Lower leg skin (tissue), 3 donors: ENCODE measurements around the gene ALDH1A1.

ENCODE experiments used
- POLR2A ChIP-seq, 2 donors: fragments of 450-650 bp; IDR thresholded peaks; one replicate each; pipeline ENCODE4 v1.6.1; 2016 to 2017; ENCODE audit warnings: antibody characterized with exemption in 2 of 2, mild to moderate bottlenecking in 1 of 2, moderate library complexity in 1 of 2
- TF ChIP-seq, protein P1 (sequence below), 3 donors: fragments of 450-650 bp; IDR thresholded peaks; one replicate each; pipeline ENCODE4 v1.5.1; 2016; ENCODE audit warnings: antibody characterized with exemption in 3 of 3, mild to moderate bottlenecking in 3 of 3, moderate library complexity in 2 of 3

DNA sequence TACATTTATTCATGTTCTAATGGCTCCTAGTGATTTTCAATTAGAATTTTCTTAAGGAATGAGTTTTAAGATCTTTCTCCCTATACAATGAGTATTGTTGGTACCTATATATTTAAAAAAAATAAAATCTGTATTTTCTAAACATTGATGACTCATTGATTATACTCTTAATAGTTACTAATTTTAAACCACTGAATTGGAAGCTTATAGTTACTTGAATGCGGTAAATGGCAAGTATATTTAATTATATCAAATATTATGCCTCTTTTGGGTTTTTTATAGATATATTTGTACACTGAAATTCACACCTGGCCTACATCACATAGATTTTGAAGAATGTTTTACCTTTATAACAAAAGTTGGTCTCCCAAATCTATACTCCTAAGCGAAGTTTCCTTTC lies 38.9 kb upstream of the ALDH1A1 start:
- TF ChIP-seq, protein P1, sequence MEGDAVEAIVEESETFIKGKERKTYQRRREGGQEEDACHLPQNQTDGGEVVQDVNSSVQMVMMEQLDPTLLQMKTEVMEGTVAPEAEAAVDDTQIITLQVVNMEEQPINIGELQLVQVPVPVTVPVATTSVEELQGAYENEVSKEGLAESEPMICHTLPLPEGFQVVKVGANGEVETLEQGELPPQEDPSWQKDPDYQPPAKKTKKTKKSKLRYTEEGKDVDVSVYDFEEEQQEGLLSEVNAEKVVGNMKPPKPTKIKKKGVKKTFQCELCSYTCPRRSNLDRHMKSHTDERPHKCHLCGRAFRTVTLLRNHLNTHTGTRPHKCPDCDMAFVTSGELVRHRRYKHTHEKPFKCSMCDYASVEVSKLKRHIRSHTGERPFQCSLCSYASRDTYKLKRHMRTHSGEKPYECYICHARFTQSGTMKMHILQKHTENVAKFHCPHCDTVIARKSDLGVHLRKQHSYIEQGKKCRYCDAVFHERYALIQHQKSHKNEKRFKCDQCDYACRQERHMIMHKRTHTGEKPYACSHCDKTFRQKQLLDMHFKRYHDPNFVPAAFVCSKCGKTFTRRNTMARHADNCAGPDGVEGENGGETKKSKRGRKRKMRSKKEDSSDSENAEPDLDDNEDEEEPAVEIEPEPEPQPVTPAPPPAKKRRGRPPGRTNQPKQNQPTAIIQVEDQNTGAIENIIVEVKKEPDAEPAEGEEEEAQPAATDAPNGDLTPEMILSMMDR (IDR thresholded peaks at IDR 0.05): no peak
- no peak for TF ChIP-seq POLR2A (IDR thresholded peaks at IDR 0.05)
